H1 (cell line): ENCODE measurements around the gene KRT3. TPM values are rescaled to one million over a fixed set of nuclear protein-coding genes. Genes with fewer than 3 reads are reported as not detected.

Source experiments
- EP300 ChIP-seq, 2 experiments: IDR thresholded peaks; 1 replicate in 1 of 2; 2 replicates in 1 of 2; pipeline ENCODE4 v1.6.1; 2011 to 2012; ENCODE audit warnings: low read depth in 2 of 2, low read length in 2 of 2, mild to moderate bottlenecking in 2 of 2, borderline replicate concordance in 1 of 2, inconsistent platforms in 1 of 2, moderate library complexity in 1 of 2
- GABPA ChIP-seq: IDR thresholded peaks from 2 replicates; pipeline ENCODE4 v1.6.1; 2011; ENCODE audit warnings: mild to moderate bottlenecking, low read length, moderate library complexity, borderline replicate concordance; ENCODE audit not compliant: insufficient read depth
- JUN ChIP-seq: IDR thresholded peaks from 2 replicates; pipeline ENCODE4 v1.6.1; 2011; ENCODE audit warnings: low read depth, mild to moderate bottlenecking, improper control_type of control experiment, low read length
- KDM4A ChIP-seq: IDR thresholded peaks from one replicate; pipeline ENCODE4 v1.7.1; 2012; ENCODE audit warnings: low read depth, mild to moderate bottlenecking, moderate library complexity, low read length, inconsistent platforms; ENCODE audit not compliant: severe bottlenecking
- RFX5 ChIP-seq: IDR thresholded peaks from 2 replicates; pipeline ENCODE4 v1.6.1; 2011; ENCODE audit warnings: low read depth, low read length, improper control_type of control experiment, borderline replicate concordance
- RXRA ChIP-seq: IDR thresholded peaks from 2 replicates; pipeline ENCODE4 v1.6.1; 2011; ENCODE audit warnings: low read depth, mild to moderate bottlenecking, low read length, moderate library complexity; ENCODE audit not compliant: insufficient read depth
- SP2 ChIP-seq: IDR thresholded peaks from 2 replicates; pipeline ENCODE4 v1.6.1; 2012; ENCODE audit warnings: mild to moderate bottlenecking, low read length, inconsistent platforms
- polyA plus RNA-seq, 7 experiments: library from polyadenylated mRNA; depleted of rRNA in 3 of 7; stranded (reverse) in 5 of 7; unstranded in 2 of 7; fragments of >200 nt in 5 of 7; fragments of 200-250 nt in 2 of 7; gene quantifications; 1 replicate in 5 of 7; 2 replicates in 1 of 7; 4 replicates in 1 of 7; pipeline versions ENCODE4 v1.2.1 to v1.2.3, GENCODE V29; 2011 to 2013; ENCODE audit warnings: missing spikeins in 2 of 7, mixed read lengths in 2 of 7
- total RNA-seq: library from RNA; stranded (reverse); fragmentation: NEBNext Ultra II Directional; extraction: Animal tissue kit (Norgen Biotek cat#: 25700); gene quantifications from 2 replicates; pipeline ENCODE4 v1.2.1, GENCODE V29; 2021

KRT3 gene
- total and polyA plus RNA-seq, 2 of the 8 experiments (the other 6 are each of a cell fraction or from before 2014, with no cell fraction given) = not detected

DNA sequence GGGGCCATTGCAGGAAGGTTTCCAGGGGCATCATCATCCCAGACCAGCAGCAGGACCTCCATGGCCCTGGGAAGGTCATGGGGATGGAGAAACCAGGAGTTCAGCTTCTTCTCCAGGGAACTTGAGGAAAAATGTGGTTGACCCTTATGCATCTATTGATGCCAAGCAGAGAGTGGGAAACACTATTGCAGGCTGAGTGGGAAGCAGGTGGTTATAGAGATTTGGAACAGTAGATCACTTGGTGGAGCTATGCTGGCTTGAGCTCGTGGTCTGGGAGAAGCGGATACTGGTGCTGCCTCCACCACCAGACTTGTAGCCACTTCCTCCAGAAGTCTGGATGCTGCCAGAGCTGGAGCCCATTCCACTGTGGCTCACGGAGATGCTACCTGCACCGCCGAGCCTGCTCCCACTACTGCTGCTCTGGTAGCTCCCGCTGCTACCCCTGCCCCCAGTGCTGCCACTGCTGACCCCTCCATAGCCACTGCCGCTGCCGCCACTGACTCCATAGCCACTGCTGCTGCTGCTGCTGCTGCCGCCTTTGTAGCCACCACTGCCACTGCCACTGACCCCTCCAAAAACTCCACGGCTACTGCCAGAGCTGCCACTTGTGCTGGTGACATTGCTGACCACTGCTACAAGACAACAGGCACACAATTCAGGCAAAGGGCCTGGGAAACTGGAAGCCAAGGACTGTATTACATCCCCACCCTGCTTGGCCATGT, 27.3 kb downstream of the KRT3 start (continued):
- TF ChIP-seq KDM4A (no peak), SP2 (no peak), RXRA (no peak), GABPA (no peak), JUN (no peak), RFX5 (no peak), EP300 (IDR thresholded peaks at IDR 0.05; ENCODE audit: borderline replicate concordance in 1 of 2, low read depth in 2 of 2, low read length in 2 of 2) (no peak)
